ENCODE results near the gene FLNC.

FLNC gene

GRCh38 chr7:128863433-128863989, 33.3 kb downstream of the FLNC start:
- peak in 1 of 4 experiments; percentile 11 for DNase-seq

DNA sequence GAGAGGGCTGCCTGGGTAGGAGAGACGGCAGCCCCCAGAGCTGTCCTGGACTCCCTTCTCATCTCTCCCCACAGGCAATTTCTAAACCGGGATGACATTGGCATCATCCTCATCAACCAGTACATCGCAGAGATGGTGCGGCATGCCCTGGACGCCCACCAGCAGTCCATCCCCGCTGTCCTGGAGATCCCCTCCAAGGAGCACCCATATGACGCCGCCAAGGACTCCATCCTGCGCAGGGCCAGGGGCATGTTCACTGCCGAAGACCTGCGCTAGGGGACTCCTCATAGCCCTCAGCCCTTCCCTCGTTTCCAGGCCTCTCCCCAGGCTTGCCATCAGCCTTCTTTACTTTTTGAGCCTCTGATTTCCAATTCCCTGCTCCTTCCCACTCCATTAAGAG, 35.1 kb downstream of the FLNC start:
- DNase-seq, result no peak

DNA sequence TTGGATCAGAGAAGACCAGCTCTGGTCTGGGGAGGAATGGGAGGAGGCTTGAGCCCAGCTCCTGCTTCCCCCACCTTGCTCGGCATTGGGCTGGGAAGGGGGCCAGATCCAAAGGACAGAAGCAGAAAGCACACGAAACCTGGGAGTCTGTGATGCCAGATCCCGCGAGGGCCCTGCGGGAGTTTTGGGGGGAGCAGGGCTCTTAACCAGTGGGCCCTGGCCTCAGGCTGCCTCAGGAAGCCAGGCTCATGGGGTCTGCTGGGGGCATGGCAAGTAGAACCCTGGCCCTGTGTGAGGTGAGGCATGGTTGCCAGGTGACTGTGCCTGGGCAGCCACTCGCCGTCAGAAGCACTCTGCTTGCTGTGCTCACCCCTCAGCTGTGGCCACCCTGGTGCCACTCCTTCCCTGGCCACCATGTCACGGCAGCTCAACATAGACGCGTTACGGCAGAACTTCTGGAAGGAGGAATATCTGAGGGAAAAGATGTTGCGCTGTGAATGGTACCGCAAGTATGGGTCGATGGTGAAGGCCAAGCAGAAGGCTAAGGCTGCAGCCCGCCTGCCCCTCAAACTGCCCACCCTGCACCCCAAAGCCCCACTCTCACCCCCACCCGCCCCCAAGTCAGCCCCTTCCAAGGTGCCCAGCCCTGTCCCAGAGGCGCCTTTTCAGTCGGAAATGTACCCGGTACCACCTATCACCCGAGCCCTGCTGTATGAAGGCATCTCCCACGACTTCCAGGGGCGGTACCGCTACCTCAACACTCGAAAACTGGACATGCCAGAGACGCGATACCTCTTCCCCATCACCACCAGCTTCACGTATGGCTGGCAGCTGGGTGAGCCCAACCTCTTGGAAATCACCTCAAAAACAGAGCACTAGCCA, 36.0 kb downstream of the FLNC start:
- no peak for DNase-seq

DNA sequence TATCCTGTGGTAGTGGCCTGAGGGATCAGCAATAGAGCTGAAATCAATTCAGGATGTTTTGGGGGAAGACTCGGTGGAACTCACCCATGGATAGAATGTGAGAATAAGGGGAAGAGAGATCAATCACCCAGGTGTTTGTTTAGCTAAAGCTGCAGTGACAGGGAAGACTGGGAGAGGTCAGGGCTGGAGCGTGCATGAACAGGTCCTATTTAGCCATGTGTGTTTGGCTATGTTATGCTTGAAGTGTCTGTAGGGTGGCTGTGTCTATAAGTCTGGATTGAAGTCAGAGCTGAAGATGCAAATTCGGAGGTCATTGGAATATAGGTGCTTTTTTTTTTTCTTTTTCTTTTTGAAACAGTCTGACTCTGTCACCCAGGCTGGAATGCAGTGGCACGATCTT, 37.0 kb downstream of the FLNC start:
- DNase-seq, result no peak

GRCh38 chr7:128867842-128868623, 37.8 kb downstream of the FLNC start:
- no peak for DNase-seq

- no peak for DNase-seq
These were observed 38.5 kb downstream of the FLNC start for GRCh38 chr7:128868624-128869137.

- peak in 1 of 4 experiments; percentile 37 for DNase-seq
These were observed 39.1 kb downstream of the FLNC start for GRCh38 chr7:128869138-128869943.

- no peak for DNase-seq
These were observed 39.7 kb downstream of the FLNC start for GRCh38 chr7:128869944-128870285.

DNA sequence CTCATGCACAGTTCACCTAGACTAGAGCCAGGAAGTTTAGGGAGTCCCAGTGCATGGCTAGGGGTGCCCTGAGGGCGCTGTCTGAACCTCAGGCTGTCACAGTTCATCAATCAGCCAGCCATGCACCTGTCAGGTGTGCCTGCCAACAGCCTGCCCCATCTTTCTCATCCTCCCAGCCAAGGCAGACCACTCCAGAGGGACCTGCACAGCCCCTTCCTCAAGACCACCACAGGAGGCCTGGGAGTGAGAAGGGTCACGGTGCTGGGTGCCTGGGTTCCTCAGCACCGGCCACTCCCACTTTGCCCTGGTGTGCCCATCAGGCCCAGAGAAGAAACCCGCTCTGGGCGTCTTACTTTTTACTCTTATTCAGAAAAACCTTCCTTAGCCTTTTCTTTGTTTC, 40.8 kb downstream of the FLNC start:
- DNase-seq, result no peak

DNA sequence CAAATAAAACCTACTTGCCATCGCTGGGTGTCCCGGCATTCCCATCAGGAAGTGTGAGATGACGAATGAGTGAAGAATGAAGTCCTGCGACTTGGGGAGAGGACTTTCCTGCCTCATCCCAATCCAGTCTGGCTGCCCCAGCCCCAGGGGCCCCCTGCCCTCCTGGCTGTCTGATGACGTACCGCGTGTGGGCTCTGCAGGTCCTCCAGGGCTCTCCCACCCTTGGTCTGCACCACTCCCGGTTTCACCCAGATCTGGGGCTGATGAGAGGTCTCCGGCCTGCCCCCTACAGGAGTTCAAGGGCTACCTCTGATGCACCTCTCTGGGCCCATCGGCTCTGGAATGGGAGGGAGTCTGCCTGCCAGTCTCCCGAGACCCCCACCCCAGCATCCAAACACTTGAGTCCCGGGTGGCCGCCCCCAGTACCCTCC, 42.2 kb downstream of the FLNC start:
- DNase-seq, result no peak

DNA sequence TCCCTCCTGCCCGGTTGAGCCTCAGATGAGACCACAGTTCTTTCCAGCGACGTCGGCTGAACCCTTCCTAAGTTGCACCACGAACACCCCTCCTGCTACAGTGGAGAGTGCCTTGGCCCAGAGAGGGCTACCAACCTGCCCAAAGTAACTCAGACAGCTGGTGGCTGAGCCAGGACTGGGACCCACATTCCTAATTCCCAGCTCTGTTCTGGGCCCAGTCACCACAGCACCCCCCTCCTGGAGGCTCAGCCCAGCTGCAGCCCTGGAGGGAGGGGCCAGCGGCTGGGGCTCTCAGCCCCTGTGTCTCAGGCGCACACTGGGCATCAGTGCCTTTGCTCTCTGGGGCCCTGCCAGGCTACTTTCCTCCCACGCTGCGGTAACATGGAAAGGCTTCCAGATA, 43.0 kb downstream of the FLNC start:
- no peak for DNase-seq

DNA sequence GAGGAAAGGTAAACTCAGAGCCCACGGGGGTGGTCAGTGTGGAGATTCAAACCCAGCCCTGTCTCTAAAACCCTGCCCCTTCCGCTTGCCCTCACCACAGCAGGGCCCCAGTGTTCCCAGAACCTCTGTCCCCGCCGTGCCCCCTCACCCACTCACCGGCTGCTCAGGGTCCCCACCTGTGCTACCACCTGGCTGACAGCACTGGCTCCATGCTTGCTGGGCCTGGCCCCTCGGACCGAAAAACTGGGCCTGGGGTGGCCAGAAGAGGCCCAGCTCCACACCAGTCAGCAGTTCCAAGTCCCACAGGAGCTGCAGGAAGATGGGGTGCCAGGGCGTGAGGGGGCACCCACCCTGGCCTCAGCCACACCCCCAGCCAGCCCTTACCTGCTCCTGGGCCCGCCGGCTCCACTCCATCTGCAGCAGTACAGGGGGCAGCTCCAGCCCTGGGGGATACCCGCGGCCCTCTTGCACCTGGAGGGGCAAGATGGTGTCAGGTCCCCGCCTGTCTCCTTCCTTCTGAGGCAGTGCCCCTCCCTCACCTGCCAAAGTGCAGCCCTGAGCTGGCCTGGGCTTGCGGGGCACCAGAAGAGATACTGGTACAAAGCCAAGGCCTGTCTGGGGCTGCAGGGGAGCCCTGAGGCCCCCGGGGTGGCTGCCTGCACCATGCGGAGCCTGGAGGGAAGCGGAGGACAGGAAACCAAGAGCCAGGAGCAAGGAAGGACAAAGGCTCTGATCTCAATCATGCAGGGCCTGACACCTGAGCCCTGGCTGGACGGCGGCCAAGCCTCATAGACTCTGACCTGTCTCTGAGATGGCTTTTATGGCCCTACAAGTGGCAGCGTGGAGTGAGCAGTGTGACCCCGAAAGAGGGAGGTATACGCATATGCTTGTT, 44.2 kb downstream of the FLNC start:
- no peak for DNase-seq

DNA sequence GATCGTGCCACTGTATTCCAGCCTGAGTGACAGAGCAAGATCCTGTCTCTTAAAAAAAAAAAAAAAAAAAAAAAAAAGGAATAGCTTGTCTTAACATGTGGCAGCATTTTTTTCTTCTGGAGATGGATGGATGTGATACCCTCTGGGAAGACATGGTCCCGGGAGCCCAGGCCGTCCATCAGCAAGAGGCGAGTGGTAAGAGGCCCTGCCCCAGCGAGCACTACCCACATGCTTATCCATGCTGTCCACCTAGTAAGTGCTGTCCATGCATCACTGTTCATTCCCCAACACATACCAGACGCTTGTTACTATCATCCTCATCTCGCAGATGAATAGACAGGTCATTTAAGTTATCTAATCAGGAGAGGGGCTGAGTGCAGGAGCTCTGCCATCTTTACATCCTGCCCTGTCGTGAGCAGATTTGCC, 45.3 kb downstream of the FLNC start:
- no peak for DNase-seq

DNA sequence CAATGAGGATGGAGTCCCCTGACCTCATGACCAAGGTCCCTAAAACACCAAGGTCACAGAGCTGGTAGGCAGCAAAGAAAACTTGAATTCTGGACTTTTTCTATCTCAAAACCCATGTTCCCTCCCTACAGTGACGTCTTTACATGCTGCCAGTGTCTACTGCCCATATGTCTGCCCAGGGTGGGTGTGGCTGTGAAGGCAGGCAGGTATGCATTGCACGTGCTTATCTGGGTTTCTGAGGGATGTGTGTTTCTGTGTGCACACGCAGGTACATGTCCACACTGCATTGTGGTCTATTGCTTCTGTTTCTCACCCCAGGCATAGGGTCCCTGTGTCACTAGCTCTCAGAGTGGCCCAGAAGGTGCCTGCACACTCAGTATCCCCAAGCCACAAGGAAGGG, 45.9 kb downstream of the FLNC start:
- no peak for DNase-seq

DNA sequence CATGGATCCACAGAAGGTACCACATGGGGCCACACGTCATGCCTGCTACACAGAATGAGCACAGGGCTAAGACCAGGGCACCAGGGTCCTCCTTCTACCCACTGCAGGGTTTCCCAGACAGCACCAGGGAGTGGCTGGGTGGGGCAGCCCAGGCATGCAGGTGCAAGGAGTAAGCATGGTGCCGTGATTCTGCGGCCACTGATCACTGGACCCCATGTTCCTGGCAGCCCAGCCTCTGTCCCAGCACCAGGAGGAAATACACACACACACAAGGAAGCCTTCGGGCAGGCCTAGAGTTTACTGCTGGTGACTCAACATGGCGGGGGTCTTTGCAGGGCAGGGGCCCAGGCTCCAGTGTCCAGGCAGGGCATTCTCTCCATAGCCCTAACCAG, 46.4 kb downstream of the FLNC start:
- DNase-seq, result no peak

- no peak for DNase-seq
These were observed 47.0 kb downstream of the FLNC start for GRCh38 chr7:128876978-128877755.

GRCh38 chr7:128877756-128878120, 47.5 kb downstream of the FLNC start:
- DNase-seq, result no peak

DNA sequence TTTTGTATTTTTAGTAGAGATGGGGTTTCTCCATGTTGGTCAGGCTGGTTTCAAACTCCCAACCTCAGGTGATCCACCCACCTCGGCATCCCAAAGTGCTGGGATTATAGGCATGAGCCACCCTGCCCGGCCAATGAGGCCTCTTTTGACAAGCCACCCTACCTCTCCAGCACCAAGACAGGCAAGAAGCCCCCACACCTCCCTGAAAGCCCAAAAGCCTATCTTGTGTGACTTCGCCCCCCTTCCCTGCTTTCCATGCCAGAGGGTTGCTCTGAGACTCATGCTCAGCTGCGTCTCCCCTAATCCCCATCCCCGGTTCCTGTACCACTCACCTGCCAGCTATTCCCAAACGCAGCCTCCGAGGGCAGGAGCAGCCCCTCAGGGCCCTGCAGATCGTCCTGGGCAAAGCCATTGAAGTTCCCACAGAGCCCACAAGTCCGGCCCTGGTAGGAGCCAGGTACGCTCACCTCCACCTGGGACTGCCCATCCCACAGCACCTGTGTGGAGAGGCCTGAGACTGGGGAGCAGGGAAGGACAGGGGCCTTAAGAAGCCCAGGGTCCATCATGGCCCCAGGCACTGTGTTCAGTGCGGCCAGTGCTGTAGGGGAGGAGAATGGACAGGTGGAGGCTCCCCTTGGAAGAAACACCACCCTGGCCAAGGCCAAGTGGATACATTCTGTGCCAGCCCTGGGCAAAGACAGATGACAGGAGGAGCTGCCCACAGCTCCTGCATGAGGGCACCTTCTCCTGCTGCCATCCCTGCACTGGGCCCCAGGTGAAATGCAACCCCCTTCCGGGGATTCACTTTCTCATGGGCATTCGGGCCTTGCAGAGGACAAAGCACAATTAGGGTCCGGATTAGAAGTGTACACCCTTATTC, 48.3 kb downstream of the FLNC start:
- no peak for DNase-seq

DNA sequence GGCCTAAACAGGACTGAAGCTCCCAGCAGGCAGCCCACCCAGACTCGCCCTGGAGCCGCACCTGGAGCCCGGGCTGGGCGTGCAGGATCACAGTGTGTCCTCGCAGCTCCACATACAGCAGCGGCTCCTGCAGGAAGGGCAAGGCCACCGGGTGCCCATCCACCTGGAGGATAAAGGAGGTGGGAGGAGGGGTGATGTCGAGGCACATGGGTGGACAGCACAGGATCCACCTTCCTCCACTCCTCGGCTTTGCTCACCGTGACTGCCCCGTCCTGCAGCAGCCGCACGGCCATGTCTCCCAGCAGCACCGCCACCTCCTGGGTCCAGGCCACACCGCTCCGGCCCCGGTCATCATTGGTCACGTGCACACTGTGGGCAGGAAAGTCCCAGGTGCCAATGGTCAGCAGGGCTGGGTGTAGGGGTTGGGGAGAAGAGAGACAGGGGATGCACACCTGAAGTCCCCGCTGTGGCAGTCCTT, 49.3 kb downstream of the FLNC start:
- DNase-seq, result no peak
